ENCODE measurements around the gene CLCN7.

GRCh38 chr16:1435921-1436697, 38.7 kb downstream of the CLCN7 start:
- TF ChIP-seq CTCF (IDR thresholded peaks at IDR 0.05; ENCODE audit: low read depth, low read length) (no peak), EZH2phosphoT487 (IDR thresholded peaks at IDR 0.05; ENCODE audit: low read depth) (no peak)

All from OCI-LY3 (cell line).